HEK293 (cell line): ENCODE results near the gene NDRG3.

Source experiments
- KLF10 ChIP-seq: fragments of 450-650 bp; IDR thresholded peaks from 2 replicates; pipeline ENCODE4 v1.5.1; 2018; ENCODE audit warnings: missing biosample characterization, mild to moderate bottlenecking, missing genetic modification characterization
- KLF8 ChIP-seq: fragments of 450-650 bp; formaldehyde crosslinking; IDR thresholded peaks from 2 replicates; pipeline ENCODE4 v1.5.1; 2016; ENCODE audit warnings: missing biosample characterization, missing genetic modification characterization
- SCRT2 ChIP-seq: fragments of 450-650 bp; formaldehyde crosslinking; IDR thresholded peaks from 2 replicates; pipeline ENCODE4 v1.5.1; 2016; ENCODE audit warnings: missing biosample characterization, missing genetic modification characterization
- TRIM28 ChIP-seq: IDR thresholded peaks from 2 replicates; pipeline ENCODE4 v1.6.1; 2011; ENCODE audit warnings: low read length, control low read depth, borderline replicate concordance
- ZBTB10 ChIP-seq: fragments of 450-650 bp; formaldehyde crosslinking; IDR thresholded peaks from 2 replicates; pipeline ENCODE4 v1.5.1; 2016; ENCODE audit warnings: missing biosample characterization, missing genetic modification characterization
- ZBTB44 ChIP-seq: fragments of 450-650 bp; IDR thresholded peaks from 2 replicates; pipeline ENCODE4 v1.5.1; 2018; ENCODE audit warnings: missing biosample characterization, mild to moderate bottlenecking, missing genetic modification characterization
- ZBTB6 ChIP-seq: fragments of 450-650 bp; formaldehyde crosslinking; IDR thresholded peaks from 2 replicates; pipeline ENCODE4 v1.5.1; 2017; ENCODE audit warnings: missing biosample characterization, missing genetic modification characterization
- ZFP69B ChIP-seq: fragments of 450-650 bp; formaldehyde crosslinking; IDR thresholded peaks from 2 replicates; pipeline ENCODE4 v1.5.1; 2016; ENCODE audit warnings: missing biosample characterization, missing genetic modification characterization
- ZIC2 ChIP-seq: fragments of 450-650 bp; formaldehyde crosslinking; IDR thresholded peaks from 2 replicates; pipeline ENCODE4 v1.5.1; 2016; ENCODE audit warnings: missing biosample characterization, missing genetic modification characterization
- ZNF132 ChIP-seq: fragments of 450-650 bp; formaldehyde crosslinking; IDR thresholded peaks from 2 replicates; pipeline ENCODE4 v1.5.1; 2017; ENCODE audit warnings: missing biosample characterization, missing genetic modification characterization, borderline replicate concordance
- ZNF146 ChIP-seq: fragments of 450-650 bp; formaldehyde crosslinking; IDR thresholded peaks from 2 replicates; pipeline ENCODE4 v1.5.1; 2016; ENCODE audit warnings: missing biosample characterization, missing genetic modification characterization
- ZNF335 ChIP-seq: fragments of 450-650 bp; formaldehyde crosslinking; conservative IDR thresholded peaks from 2 replicates; pipeline ENCODE4 v1.5.1; 2016; ENCODE audit warnings: missing biosample characterization, missing genetic modification characterization
- ZNF449 ChIP-seq: fragments of 450-650 bp; formaldehyde crosslinking; IDR thresholded peaks from 2 replicates; pipeline ENCODE4 v1.5.1; 2017; ENCODE audit warnings: missing biosample characterization, mild to moderate bottlenecking, missing genetic modification characterization, moderate library complexity
- ZNF561 ChIP-seq: fragments of 450-650 bp; IDR thresholded peaks from 2 replicates; pipeline ENCODE4 v1.5.1; 2018; ENCODE audit warnings: missing biosample characterization, missing genetic modification characterization, borderline replicate concordance
- ZNF610 ChIP-seq: fragments of 450-650 bp; formaldehyde crosslinking; IDR thresholded peaks from 2 replicates; pipeline ENCODE4 v1.5.1; 2016; ENCODE audit warnings: missing biosample characterization, missing genetic modification characterization, borderline replicate concordance
- ZNF624 ChIP-seq: fragments of 450-650 bp; formaldehyde crosslinking; IDR thresholded peaks from 2 replicates; pipeline ENCODE4 v1.5.1; 2017; ENCODE audit warnings: missing biosample characterization, missing genetic modification characterization
- ZNF664 ChIP-seq: fragments of 450-650 bp; formaldehyde crosslinking; IDR thresholded peaks from 2 replicates; pipeline ENCODE4 v1.5.1; 2016; ENCODE audit warnings: missing biosample characterization, missing genetic modification characterization
- ZSCAN5A ChIP-seq: fragments of 450-650 bp; formaldehyde crosslinking; IDR thresholded peaks from 2 replicates; pipeline ENCODE4 v1.5.1; 2016; ENCODE audit warnings: missing biosample characterization, missing genetic modification characterization
- TF ChIP-seq, protein P1 (sequence below): fragments of 450-650 bp; formaldehyde crosslinking; optimal IDR thresholded peaks from 2 replicates; pipeline ENCODE3; 2016; ENCODE audit warnings: missing biosample characterization, mild to moderate bottlenecking, missing genetic modification characterization
- TF ChIP-seq, protein P2 (sequence below): fragments of 450-650 bp; formaldehyde crosslinking; conservative IDR thresholded peaks from 2 replicates; pipeline ENCODE4 v1.5.1; 2016; ENCODE audit warnings: low read depth, missing biosample characterization, missing genetic modification characterization
- TF ChIP-seq, protein P3 (sequence below): fragments of 450-650 bp; formaldehyde crosslinking; IDR thresholded peaks from 2 replicates; pipeline ENCODE4 v1.5.1; 2016; ENCODE audit warnings: missing biosample characterization, missing genetic modification characterization

The NDRG3 gene

DNA sequence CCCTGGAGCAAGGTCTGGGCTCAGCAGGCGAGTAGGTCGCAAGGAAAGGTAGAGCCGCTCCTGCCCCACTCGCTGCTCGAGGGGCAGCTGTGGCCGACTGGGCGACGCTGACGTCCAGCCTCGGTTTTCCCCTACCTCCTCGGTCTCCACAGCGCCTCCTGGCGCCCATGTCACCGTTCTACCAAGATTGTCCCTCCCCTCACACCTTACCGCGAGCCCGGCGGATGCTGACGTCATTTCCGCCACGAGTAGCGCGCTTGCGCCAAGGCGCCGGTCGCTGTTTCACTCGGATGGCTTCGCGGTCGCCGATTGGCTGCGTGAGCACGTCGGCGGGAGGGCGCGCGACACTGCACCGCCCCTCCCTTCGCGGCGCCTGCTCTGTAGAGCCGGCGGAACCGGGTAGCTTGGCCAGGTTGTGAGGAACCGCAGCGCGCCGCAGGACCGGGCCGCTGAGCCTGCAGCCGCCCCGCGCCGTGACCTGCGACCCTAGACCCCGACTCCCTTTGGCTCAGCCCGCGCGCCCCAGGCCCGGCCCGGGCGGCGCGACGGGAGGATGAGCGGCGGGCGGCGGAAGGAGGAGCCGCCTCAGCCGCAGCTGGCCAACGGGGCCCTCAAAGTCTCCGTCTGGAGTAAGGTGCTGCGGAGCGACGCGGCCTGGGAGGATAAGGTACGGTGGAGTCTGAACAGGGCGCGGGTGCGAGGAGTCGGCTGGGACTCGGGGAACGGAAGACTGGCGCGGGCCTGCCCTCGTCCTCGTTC is 140.3 kb downstream of the NDRG3 start, which contains the start of gene RAB5IF (continued):
- TF ChIP-seq, protein P1, sequence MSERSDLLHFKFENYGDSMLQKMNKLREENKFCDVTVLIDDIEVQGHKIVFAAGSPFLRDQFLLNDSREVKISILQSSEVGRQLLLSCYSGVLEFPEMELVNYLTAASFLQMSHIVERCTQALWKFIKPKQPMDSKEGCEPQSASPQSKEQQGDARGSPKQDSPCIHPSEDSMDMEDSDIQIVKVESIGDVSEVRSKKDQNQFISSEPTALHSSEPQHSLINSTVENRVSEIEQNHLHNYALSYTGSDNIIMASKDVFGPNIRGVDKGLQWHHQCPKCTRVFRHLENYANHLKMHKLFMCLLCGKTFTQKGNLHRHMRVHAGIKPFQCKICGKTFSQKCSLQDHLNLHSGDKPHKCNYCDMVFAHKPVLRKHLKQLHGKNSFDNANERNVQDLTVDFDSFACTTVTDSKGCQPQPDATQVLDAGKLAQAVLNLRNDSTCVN (tag by site-specific recombination), result peak; percentile 98
- TF ChIP-seq TRIM28 (peak; percentile 83; the same call in 1 of the 2 replicates), ZNF624 (tag by site-specific recombination) (no peak), ZIC2 (tag by site-specific recombination) (no peak), ZNF132 (tag by site-specific recombination) (no peak), ZNF449 (tag by site-specific recombination) (peak; percentile 54; the same call in 1 of the 2 replicates), ZNF561 (tag by site-specific recombination) (peak; percentile 75; the same call in 1 of the 2 replicates), SCRT2 (tag by site-specific recombination) (0 out of 2 replicates have a peak, but pooled peaks have one; percentile 56), ZNF335 (peak; percentile 99), ZSCAN5A (tag by site-specific recombination) (peak; percentile 86; the same call in 1 of the 2 replicates), ZBTB44 (tag by site-specific recombination) (no peak), KLF10 (peak; percentile 31; the same call in 1 of the 2 replicates), ZBTB6 (no peak), ZBTB10 (no peak), KLF8 (peak; percentile 64; the same call in 1 of the 2 replicates), ZFP69B (tag by site-specific recombination) (0 out of 2 replicates have a peak, but pooled peaks have one; percentile 64), ZNF610 (tag by site-specific recombination) (peak; percentile 89; the same call in 1 of the 2 replicates), ZNF146 (tag by site-specific recombination) (0 out of 2 replicates have a peak, but pooled peaks have one; percentile 15), ZNF664 (tag by site-specific recombination) (no peak)
- TF ChIP-seq, protein P2, sequence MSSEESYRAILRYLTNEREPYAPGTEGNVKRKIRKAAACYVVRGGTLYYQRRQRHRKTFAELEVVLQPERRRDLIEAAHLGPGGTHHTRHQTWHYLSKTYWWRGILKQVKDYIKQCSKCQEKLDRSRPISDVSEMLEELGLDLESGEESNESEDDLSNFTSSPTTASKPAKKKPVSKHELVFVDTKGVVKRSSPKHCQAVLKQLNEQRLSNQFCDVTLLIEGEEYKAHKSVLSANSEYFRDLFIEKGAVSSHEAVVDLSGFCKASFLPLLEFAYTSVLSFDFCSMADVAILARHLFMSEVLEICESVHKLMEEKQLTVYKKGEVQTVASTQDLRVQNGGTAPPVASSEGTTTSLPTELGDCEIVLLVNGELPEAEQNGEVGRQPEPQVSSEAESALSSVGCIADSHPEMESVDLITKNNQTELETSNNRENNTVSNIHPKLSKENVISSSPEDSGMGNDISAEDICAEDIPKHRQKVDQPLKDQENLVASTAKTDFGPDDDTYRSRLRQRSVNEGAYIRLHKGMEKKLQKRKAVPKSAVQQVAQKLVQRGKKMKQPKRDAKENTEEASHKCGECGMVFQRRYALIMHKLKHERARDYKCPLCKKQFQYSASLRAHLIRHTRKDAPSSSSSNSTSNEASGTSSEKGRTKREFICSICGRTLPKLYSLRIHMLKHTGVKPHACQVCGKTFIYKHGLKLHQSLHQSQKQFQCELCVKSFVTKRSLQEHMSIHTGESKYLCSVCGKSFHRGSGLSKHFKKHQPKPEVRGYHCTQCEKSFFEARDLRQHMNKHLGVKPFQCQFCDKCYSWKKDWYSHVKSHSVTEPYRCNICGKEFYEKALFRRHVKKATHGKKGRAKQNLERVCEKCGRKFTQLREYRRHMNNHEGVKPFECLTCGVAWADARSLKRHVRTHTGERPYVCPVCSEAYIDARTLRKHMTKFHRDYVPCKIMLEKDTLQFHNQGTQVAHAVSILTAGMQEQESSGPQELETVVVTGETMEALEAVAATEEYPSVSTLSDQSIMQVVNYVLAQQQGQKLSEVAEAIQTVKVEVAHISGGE (tag by site-specific recombination), result peak; percentile 90
- TF ChIP-seq, protein P3, sequence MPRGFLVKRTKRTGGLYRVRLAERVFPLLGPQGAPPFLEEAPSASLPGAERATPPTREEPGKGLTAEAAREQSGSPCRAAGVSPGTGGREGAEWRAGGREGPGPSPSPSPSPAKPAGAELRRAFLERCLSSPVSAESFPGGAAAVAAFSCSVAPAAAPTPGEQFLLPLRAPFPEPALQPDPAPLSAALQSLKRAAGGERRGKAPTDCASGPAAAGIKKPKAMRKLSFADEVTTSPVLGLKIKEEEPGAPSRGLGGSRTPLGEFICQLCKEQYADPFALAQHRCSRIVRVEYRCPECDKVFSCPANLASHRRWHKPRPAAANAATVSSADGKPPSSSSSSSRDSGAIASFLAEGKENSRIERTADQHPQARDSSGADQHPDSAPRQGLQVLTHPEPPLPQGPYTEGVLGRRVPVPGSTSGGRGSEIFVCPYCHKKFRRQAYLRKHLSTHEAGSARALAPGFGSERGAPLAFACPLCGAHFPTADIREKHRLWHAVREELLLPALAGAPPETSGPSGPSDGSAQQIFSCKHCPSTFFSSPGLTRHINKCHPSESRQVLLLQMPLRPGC (tag by site-specific recombination), result peak; percentile 79
